HepG2 (cell line): ENCODE results near the gene PSMB9. TPM values are rescaled to one million over a fixed set of nuclear protein-coding genes. Genes with fewer than 3 reads are reported as not detected.

Experiments
- ATF7-NPFF ChIP-seq: sonication (generic); formaldehyde crosslinking; IDR thresholded peaks from 2 replicates; pipeline ENCODE4 v1.8.1; 2023; ENCODE audit warnings: mild to moderate bottlenecking, low read depth, missing genetic modification reagents, moderate library complexity
- CBFB ChIP-seq: sonication (generic); formaldehyde crosslinking; IDR thresholded peaks from 2 replicates; pipeline ENCODE4 v1.4.0; 2020; ENCODE audit warnings: missing genetic modification reagents
- CCDC6 ChIP-seq: sonication (generic); formaldehyde crosslinking; IDR thresholded peaks from 2 replicates; pipeline ENCODE4 v1.8.1; 2022; ENCODE audit warnings: mild to moderate bottlenecking, missing genetic modification reagents, moderate library complexity
- HNRNPH1 ChIP-seq: fragments of 200-400 bp; formaldehyde crosslinking; optimal IDR thresholded peaks from 2 replicates; pipeline ENCODE3; 2017; ENCODE audit warnings: mild to moderate bottlenecking, low read depth, low read length
- HOXD1 ChIP-seq: sonication (generic); formaldehyde crosslinking; IDR thresholded peaks from 2 replicates; pipeline ENCODE4 v1.5.0; 2020; ENCODE audit warnings: missing genetic modification reagents
- MED8 ChIP-seq: sonication (generic); formaldehyde crosslinking; IDR thresholded peaks from 2 replicates; pipeline ENCODE4 v1.8.1; 2023; ENCODE audit warnings: mild to moderate bottlenecking, missing genetic modification reagents; ENCODE audit not compliant: insufficient replicate concordance
- NFIB ChIP-seq: sonication (generic); formaldehyde crosslinking; IDR thresholded peaks from 2 replicates; pipeline ENCODE4 v1.9.0; 2021; ENCODE audit warnings: missing genetic modification reagents, mild to moderate bottlenecking, borderline replicate concordance
- PHF5A ChIP-seq: IDR thresholded peaks from one replicate; pipeline ENCODE4 v1.6.1; 2018; ENCODE audit warnings: low read depth, missing genetic modification reagents; ENCODE audit not compliant: unreplicated experiment
- RBM22 ChIP-seq: fragments of 200-400 bp; formaldehyde crosslinking; optimal IDR thresholded peaks from 2 replicates; pipeline ENCODE3; 2017; ENCODE audit warnings: mild to moderate bottlenecking, low read length, moderate library complexity
- RFXAP ChIP-seq: sonication (generic); formaldehyde crosslinking; IDR thresholded peaks from 2 replicates; pipeline ENCODE4 v1.4.0; 2020; ENCODE audit warnings: missing genetic modification reagents, borderline replicate concordance
- RXRB ChIP-seq: IDR thresholded peaks from 2 replicates; pipeline ENCODE4 v1.6.1; 2016; ENCODE audit warnings: borderline replicate concordance, missing genetic modification reagents, missing compliant biosample characterization
- SP140L ChIP-seq: sonication (generic); formaldehyde crosslinking; IDR thresholded peaks from 2 replicates; pipeline ENCODE4 v1.4.0; 2020; ENCODE audit warnings: missing genetic modification reagents, borderline replicate concordance
- TCF7L2 ChIP-seq: IDR thresholded peaks from 2 replicates; pipeline ENCODE4 v1.6.1; 2011; ENCODE audit warnings: mild to moderate bottlenecking, low read depth, low read length, moderate library complexity
- ZFX ChIP-seq: sonication (generic); formaldehyde crosslinking; IDR thresholded peaks from 2 replicates; pipeline ENCODE4 v1.4.0; 2020; ENCODE audit warnings: mild to moderate bottlenecking, low read depth, missing genetic modification reagents, moderate library complexity
- ZNF343 ChIP-seq: sonication (generic); formaldehyde crosslinking; IDR thresholded peaks from 2 replicates; pipeline ENCODE4 v1.4.0; 2020; ENCODE audit warnings: mild to moderate bottlenecking, missing genetic modification reagents
- ZNF460 ChIP-seq: sonication (generic); formaldehyde crosslinking; IDR thresholded peaks from 2 replicates; pipeline ENCODE4 v1.5.1; 2020; ENCODE audit warnings: missing genetic modification reagents, mild to moderate bottlenecking, borderline replicate concordance
- ZNF615 ChIP-seq: sonication (generic); formaldehyde crosslinking; IDR thresholded peaks from 2 replicates; pipeline ENCODE4 v1.5.0; 2020; ENCODE audit warnings: mild to moderate bottlenecking, missing genetic modification reagents, borderline replicate concordance
- ZNF773 ChIP-seq: sonication (generic); formaldehyde crosslinking; IDR thresholded peaks from 2 replicates; pipeline ENCODE4 v1.4.0; 2020; ENCODE audit warnings: missing genetic modification reagents, borderline replicate concordance
- polyA plus RNA-seq, 8 experiments: library from polyadenylated mRNA; depleted of rRNA in 3 of 8; stranded (reverse) in 7 of 8; unstranded in 1 of 8; fragments of >200 nt; fragmentation: Illumina TruSeq in 4 of 8; extraction: Trizol in 4 of 8; gene quantifications; 2 replicates each; pipeline versions ENCODE4 v1.2.1 to v1.2.3, GENCODE V29; 2011 to 2016; ENCODE audit warnings: low read depth in 4 of 8, missing spikeins in 1 of 8, mixed read lengths in 1 of 8; ENCODE audit not compliant: insufficient read depth in 1 of 8
- total RNA-seq, 5 experiments: library from RNA; depleted of rRNA; stranded (reverse); fragments of >200 nt; fragmentation: Illumina TruSeq; extraction: Trizol; gene quantifications; 2 replicates each; pipeline ENCODE4 v1.2.3, GENCODE V29; 2016; ENCODE audit warnings: low read depth in 1 of 5
- TF ChIP-seq, protein P1 (sequence below): sonication (generic); formaldehyde crosslinking; IDR thresholded peaks from 2 replicates; pipeline ENCODE4 v1.8.0; 2022; ENCODE audit warnings: mild to moderate bottlenecking, missing genetic modification reagents, moderate library complexity
- TF ChIP-seq, protein P2 (sequence below): sonication (generic); formaldehyde crosslinking; IDR thresholded peaks from 2 replicates; pipeline ENCODE4 v1.4.0; 2020; ENCODE audit warnings: missing genetic modification reagents, borderline replicate concordance
- TF ChIP-seq, protein P3 (sequence below): sonication (generic); formaldehyde crosslinking; IDR thresholded peaks from 2 replicates; pipeline ENCODE4 v1.5.1; 2020; ENCODE audit warnings: missing genetic modification reagents, mild to moderate bottlenecking, borderline replicate concordance
- TF ChIP-seq, protein P4 (sequence below): sonication (generic); formaldehyde crosslinking; conservative IDR thresholded peaks from 2 replicates; pipeline ENCODE4 v1.4.0; 2020; ENCODE audit warnings: missing genetic modification reagents

Gene PSMB9
- total and polyA plus RNA-seq, 2 of the 13 experiments (the other 11 are each of a cell fraction or from before 2014, with no cell fraction given): 15.6 to 16.0 TPM

DNA sequence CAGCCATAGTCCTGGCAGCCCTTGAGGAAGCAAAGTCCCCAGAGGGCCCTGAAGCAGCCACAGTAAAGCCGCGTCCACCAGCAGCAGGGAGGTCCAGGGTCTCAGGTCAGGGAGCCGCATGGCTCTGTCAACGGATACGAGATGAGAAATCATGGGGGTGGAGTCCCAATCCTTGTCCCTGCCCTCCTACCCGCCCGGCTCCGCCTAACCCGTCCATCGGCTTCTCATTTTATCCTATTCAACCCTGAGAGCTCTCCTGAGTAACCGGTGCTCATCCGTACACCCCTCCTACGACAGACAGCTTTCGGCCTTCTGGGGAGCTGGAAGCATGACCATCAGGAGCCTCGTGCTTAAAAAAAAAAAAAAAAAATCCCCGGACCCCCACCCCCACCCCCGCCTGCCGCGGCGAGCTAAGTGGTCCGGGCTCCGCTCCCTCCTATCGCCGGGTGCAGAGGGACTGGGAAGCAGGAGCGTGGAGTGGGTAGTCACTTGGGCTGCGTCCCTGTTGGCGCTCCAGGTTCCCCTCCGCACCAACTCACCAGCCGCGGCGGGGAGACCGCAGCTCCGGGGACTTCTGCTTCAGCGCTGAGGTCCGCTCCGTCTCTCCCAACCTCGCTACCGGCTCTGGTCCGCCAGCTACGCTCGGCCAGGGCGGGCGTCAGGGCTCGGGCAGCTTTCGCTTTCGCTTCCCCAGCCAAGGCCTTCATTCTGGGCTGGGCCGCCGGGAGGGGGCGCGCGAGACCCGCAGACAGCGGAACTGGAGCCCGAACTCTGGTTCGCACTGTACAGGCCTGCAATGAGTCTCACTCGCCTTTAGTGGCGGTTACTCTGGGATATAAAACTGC is 15.7 kb upstream of the PSMB9 start, which contains the start of gene TAP2 (continued):
- TF ChIP-seq ZNF343: peak; percentile 58; the same call in 1 of the 2 replicates
- TF ChIP-seq, protein P1, sequence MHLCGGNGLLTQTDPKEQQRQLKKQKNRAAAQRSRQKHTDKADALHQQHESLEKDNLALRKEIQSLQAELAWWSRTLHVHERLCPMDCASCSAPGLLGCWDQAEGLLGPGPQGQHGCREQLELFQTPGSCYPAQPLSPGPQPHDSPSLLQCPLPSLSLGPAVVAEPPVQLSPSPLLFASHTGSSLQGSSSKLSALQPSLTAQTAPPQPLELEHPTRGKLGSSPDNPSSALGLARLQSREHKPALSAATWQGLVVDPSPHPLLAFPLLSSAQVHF: no peak
- peak; percentile 91 for TF ChIP-seq HOXD1 (CRISPR knock-in tag)
- TF ChIP-seq, protein P2, sequence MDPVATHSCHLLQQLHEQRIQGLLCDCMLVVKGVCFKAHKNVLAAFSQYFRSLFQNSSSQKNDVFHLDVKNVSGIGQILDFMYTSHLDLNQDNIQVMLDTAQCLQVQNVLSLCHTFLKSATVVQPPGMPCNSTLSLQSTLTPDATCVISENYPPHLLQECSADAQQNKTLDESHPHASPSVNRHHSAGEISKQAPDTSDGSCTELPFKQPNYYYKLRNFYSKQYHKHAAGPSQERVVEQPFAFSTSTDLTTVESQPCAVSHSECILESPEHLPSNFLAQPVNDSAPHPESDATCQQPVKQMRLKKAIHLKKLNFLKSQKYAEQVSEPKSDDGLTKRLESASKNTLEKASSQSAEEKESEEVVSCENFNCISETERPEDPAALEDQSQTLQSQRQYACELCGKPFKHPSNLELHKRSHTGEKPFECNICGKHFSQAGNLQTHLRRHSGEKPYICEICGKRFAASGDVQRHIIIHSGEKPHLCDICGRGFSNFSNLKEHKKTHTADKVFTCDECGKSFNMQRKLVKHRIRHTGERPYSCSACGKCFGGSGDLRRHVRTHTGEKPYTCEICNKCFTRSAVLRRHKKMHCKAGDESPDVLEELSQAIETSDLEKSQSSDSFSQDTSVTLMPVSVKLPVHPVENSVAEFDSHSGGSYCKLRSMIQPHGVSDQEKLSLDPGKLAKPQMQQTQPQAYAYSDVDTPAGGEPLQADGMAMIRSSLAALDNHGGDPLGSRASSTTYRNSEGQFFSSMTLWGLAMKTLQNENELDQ (CRISPR knock-in tag): no peak
- TF ChIP-seq ZFX (CRISPR knock-in tag): peak; percentile 90
- TF ChIP-seq NFIB (CRISPR knock-in tag): no peak
- TF ChIP-seq RFXAP (CRISPR knock-in tag): peak; percentile 99
- no peak for TF ChIP-seq ZNF615 (CRISPR knock-in tag)
- TF ChIP-seq ZNF773: peak; percentile 83; the same call in 1 of the 2 replicates
- TF ChIP-seq RBM22: no peak
- TF ChIP-seq SP140L: 0 out of 2 replicates have a peak, but pooled peaks have one; percentile 79
- peak; percentile 81 for TF ChIP-seq ATF7-NPFF (CRISPR knock-in tag)
- TF ChIP-seq ZNF460 (CRISPR knock-in tag): no peak
- 0 out of 2 replicates have a peak, but pooled peaks have one; percentile 34 for TF ChIP-seq CBFB (CRISPR knock-in tag)
- no peak for TF ChIP-seq TCF7L2
- peak; percentile 94 for TF ChIP-seq PHF5A (CRISPR knock-in tag)
- TF ChIP-seq MED8 (CRISPR knock-in tag): no peak
- no peak; the same call in 1 of the 2 replicates for TF ChIP-seq CCDC6 (CRISPR knock-in tag)
- TF ChIP-seq RXRB (CRISPR knock-in tag): peak; percentile 65; the same call in 1 of the 2 replicates
- no peak for TF ChIP-seq HNRNPH1
- TF ChIP-seq, protein P3, sequence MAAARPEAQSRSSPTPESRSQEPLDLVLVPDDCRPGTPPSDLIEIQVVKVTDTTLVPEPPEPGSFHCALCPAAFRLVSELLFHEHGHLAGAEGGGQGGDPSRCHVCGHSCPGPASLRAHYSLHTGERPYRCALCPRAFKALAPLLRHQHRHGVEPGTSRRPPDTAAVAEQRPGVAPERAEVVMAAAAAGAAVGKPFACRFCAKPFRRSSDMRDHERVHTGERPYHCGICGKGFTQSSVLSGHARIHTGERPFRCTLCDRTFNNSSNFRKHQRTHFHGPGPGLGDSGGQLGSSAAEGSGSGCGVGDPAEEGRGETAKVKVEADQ: peak; percentile 31; the same call in 1 of the 2 replicates
- TF ChIP-seq, protein P4, sequence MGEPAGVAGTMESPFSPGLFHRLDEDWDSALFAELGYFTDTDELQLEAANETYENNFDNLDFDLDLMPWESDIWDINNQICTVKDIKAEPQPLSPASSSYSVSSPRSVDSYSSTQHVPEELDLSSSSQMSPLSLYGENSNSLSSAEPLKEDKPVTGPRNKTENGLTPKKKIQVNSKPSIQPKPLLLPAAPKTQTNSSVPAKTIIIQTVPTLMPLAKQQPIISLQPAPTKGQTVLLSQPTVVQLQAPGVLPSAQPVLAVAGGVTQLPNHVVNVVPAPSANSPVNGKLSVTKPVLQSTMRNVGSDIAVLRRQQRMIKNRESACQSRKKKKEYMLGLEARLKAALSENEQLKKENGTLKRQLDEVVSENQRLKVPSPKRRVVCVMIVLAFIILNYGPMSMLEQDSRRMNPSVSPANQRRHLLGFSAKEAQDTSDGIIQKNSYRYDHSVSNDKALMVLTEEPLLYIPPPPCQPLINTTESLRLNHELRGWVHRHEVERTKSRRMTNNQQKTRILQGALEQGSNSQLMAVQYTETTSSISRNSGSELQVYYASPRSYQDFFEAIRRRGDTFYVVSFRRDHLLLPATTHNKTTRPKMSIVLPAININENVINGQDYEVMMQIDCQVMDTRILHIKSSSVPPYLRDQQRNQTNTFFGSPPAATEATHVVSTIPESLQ (CRISPR knock-in tag): 0 out of 2 replicates have a peak, but pooled peaks have one; percentile 59
